SK-N-SH treated with all-trans-retinoic acid at 6 μM for 48 hours (cell line): ENCODE measurements around the gene TNPO3.
A peak's percentile ranks its signal among the peaks of the same experiment; 100 is the strongest.

ENCODE experiments used
- ARNTL ChIP-seq: fragments of 450-650 bp; formaldehyde crosslinking; IDR thresholded peaks from 2 replicates; pipeline ENCODE4 v1.5.0; 2020; ENCODE audit warnings: low read depth, mild to moderate bottlenecking, moderate library complexity, borderline replicate concordance
- CSDC2 ChIP-seq: fragments of 250-450 bp; sonication (Bioruptor Pico); IDR thresholded peaks from 2 replicates; pipeline ENCODE4 v1.5.0; 2020; ENCODE audit warnings: mild to moderate bottlenecking, moderate library complexity
- ESRRG ChIP-seq: fragments of 250-450 bp; sonication (Bioruptor Pico); IDR thresholded peaks from 2 replicates; pipeline ENCODE4 v1.6.1; 2021; ENCODE audit warnings: mild to moderate bottlenecking
- ISL1 ChIP-seq: fragments of 250-450 bp; sonication (Bioruptor Pico); IDR thresholded peaks from 2 replicates; pipeline ENCODE4 v2.1.2; 2022; ENCODE audit warnings: mild to moderate bottlenecking, moderate library complexity
- ZC3H10 ChIP-seq: fragments of 250-450 bp; sonication (Bioruptor Pico); IDR thresholded peaks from 2 replicates; pipeline ENCODE4 v1.5.1; 2021; ENCODE audit warnings: mild to moderate bottlenecking, moderate library complexity
- ZFP30 ChIP-seq: fragments of 450-650 bp; formaldehyde crosslinking; IDR thresholded peaks from 2 replicates; pipeline ENCODE4 v1.5.0; 2022; ENCODE audit warnings: mild to moderate bottlenecking, moderate library complexity
- ZNF565 ChIP-seq: fragments of 450-650 bp; formaldehyde crosslinking; conservative IDR thresholded peaks from 2 replicates; pipeline ENCODE4 v1.5.0; 2020; ENCODE audit warnings: low read depth, mild to moderate bottlenecking, moderate library complexity
- TF ChIP-seq, protein P1 (sequence below): fragments of 250-450 bp; sonication (Bioruptor Pico); IDR thresholded peaks from 2 replicates; pipeline ENCODE4 v1.8.0; 2021; ENCODE audit warnings: low read depth, mild to moderate bottlenecking, moderate library complexity, borderline replicate concordance

DNA sequence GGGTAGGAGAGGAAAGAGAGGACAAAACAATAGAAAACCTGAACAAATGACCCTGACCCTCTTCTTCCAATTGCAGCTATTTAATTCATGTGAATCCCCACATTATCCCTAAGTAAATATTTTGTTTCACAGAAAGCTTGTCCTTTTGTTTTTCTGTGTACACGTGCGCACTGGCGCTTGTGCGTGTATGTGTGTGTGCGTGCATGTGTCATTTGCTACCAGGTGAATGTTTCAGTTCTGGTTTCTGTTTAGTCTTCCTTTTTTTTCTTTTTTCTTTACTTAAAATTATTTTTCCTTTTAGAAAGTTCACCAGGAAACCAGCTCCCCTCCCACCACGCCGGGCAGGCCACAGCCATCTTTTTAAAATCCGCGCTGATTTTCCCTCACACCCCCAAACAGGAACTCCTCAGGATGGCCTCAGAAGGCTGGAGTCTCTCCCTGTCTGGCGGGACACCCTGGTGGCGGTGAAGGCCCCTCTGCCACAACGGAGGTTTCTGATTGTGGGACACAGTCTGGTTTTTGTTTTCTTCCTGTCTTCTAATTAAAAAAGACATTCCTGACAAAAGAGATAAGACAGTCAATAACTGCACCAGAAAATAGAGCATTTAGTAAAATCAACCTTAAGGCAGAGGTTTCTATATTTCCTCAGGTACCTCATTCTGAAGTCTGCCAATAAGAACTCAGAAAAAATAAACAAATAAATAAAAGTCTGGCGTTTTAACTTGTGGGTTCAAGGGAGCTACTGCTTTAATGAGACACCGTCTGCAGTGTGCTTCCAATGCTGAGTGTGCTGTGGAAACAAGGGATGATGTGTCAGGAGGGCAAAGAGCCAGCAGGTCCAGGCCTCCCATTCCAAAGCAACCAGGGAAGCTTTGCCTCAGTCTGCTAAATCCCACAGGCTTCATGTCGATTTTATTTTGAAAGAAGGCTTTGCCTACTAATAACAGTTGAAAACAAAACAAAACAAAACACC, 99.8 kb downstream of the TNPO3 start:
- no peak for TF ChIP-seq ZFP30 (CRISPR knock-in tag)
- TF ChIP-seq, protein P1, sequence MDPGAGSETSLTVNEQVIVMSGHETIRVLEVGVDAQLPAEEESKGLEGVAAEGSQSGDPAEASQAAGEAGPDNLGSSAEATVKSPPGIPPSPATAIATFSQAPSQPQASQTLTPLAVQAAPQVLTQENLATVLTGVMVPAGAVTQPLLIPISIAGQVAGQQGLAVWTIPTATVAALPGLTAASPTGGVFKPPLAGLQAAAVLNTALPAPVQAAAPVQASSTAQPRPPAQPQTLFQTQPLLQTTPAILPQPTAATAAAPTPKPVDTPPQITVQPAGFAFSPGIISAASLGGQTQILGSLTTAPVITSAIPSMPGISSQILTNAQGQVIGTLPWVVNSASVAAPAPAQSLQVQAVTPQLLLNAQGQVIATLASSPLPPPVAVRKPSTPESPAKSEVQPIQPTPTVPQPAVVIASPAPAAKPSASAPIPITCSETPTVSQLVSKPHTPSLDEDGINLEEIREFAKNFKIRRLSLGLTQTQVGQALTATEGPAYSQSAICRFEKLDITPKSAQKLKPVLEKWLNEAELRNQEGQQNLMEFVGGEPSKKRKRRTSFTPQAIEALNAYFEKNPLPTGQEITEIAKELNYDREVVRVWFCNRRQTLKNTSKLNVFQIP (CRISPR knock-in tag): no peak; the same call in 1 of the 2 replicates
- no peak for TF ChIP-seq ESRRG (CRISPR knock-in tag)
- peak; percentile 52; the same call in 1 of the 2 replicates for TF ChIP-seq ISL1 (CRISPR knock-in tag)
- TF ChIP-seq ARNTL (CRISPR knock-in tag): no peak
- TF ChIP-seq ZNF565 (CRISPR knock-in tag): no peak
- TF ChIP-seq CSDC2: no peak
- no peak for TF ChIP-seq ZC3H10 (CRISPR knock-in tag)
